Esophagus (tissue), 2 donors: ENCODE data around the gene NTN3. TPM values are rescaled to one million over a fixed set of nuclear protein-coding genes. Genes with fewer than 3 reads are reported as not detected.

Source experiments
- H3K27ac ChIP-seq, 2 donors: one replicate each; pipeline ENCODE4 v1.5.1; 2013; ENCODE audit warnings: low read depth in 2 of 2, mild to moderate bottlenecking in 2 of 2, inconsistent platforms in 1 of 2, low read length in 1 of 2, moderate library complexity in 1 of 2
- H3K27me3 ChIP-seq, 2 donors: one replicate each; pipeline ENCODE4 v1.6.1; 2013; ENCODE audit warnings: low read length in 2 of 2, control low read depth in 1 of 2, mild to moderate bottlenecking in 1 of 2; ENCODE audit not compliant: insufficient read depth in 2 of 2, control insufficient read depth in 1 of 2
- H3K36me3 ChIP-seq, 2 donors: one replicate each; pipeline ENCODE4 v1.6.1; 2013; ENCODE audit warnings: low read length in 1 of 2; ENCODE audit not compliant: control insufficient read depth in 2 of 2, insufficient read depth in 2 of 2
- H3K4me1 ChIP-seq, 2 donors: one replicate each; pipeline ENCODE4 v1.6.1; 2013; ENCODE audit warnings: low read length in 1 of 2; ENCODE audit not compliant: control insufficient read depth in 2 of 2, insufficient read depth in 2 of 2
- H3K4me3 ChIP-seq, 2 donors: one replicate each; pipeline ENCODE4 v1.5.1; 2013; ENCODE audit warnings: low read length in 2 of 2, mild to moderate bottlenecking in 2 of 2, low read depth in 1 of 2, moderate library complexity in 1 of 2
- H3K9me3 ChIP-seq, 2 donors: one replicate each; pipeline ENCODE4 v1.6.1; 2013; ENCODE audit warnings: mild to moderate bottlenecking in 2 of 2, low read depth in 1 of 2, low read length in 1 of 2, moderate library complexity in 1 of 2; ENCODE audit not compliant: control insufficient read depth in 2 of 2, insufficient read depth in 1 of 2
- WGBS, 2 donors: extraction: QIAGEN DNeasy Blood & Tissue Kit; methylation state at CpG; one replicate each; pipeline ENCODE4 v1.1.7; 2013; 5-methylcytosine and 5-hydroxymethylcytosine counted together
- polyA plus RNA-seq, 2 donors: library from polyadenylated mRNA; stranded (reverse); fragments of 200-250 nt; gene quantifications; one replicate each; pipeline ENCODE4 v1.2.3, GENCODE V29; 2013
- donor health status: healthy with polysubstance abuse.
- donor health status: Bipolar disorder and iron deficiency.

NTN3 gene
- polyA plus RNA-seq, 2 donors, result 0.06 TPM; not detected in 1

DNA sequence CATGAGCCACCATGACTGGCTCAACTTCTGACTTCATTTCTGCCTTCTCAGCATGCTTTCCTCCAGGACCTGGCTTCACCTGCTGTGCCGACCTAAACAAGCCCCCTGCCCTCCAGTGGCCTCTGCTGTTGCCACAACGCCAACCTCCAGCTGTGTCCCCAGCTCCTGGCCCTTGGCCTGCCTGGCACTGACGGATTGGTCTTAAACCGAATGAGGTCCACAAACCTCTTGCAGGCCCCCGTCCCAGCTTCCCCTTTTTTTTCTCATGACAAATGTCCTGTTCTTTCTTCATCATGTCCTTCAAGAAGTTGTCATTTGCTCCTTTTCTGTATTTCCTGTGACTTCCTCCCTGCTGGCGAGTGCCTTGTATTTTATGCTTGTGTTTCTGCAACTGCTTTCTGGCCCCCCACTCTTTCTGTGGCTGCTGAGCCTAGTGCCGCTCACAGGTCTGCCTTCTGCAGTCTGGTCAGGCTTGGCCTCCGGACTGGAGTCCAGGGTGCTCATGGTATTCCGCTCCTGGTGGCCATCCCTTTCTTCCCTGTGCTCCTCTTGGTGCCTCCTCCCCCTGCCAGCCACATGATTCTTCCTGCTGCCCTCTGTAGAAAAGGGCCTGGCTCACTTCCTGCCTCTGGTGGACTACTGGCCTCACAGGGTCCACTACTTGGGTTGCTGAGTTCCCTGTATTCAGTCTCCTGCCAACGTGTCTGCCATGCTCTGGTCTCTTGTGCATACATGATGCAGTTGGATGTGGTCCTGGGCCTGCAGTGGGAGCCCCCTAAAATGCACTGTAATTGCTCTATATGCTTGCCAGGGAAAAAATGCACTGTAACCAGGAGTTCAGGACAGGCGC is 45.5 kb downstream of the NTN3 start:
- Histone ChIP-seq H3K36me3 (peaks cover 0 to 11% of the 10 kb centered on the region in 2 donors), H3K4me1 (peaks cover 16 to 51% of the 10 kb centered on the region in 2 donors), H3K4me3 (peak overlapping the region; percentile 15 to 92), H3K27ac (peak overlapping the region; percentile 98 to 99), H3K9me3 (no peaks in the 10 kb centered on the region), H3K27me3 (no peaks in the 10 kb centered on the region)
- WGBS, 2 donors, result 56 to 57% methylated on average over 11 of the region's 11 CpGs

DNA sequence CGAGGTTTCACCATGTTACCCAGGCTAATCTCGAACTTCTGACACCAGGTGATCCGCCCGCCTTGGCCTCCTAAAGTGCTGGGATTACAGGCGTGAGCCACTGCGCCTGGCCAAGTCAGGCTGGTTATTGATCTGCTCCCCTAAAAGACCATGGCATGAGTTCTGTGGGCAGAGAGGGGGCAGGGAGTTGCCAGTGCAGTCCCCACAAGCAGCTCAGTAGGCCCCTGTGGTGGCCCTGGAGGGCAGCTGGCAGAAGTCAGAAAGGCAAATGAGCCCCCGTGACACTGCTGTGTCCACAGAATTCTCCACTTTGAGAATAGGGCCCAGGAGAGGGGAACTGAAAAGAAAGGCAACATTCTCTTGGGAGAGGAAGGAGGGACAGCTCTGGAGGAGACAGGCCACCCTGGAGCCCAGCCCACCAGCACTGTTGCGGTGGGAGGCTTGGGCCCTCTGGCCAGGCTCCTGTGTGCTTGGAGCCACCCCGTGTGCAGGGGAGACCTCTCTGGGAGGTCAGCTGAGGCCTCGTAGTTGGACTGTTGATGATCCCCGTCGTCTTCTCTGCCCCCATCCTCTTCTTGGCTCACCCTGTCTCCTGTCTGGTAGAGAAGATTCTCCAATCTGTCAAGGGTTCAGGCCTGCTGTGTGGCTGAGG is 47.0 kb downstream of the NTN3 start:
- Histone ChIP-seq H3K27me3 (no peaks in the 10 kb centered on the region), H3K9me3 (no peaks in the 10 kb centered on the region), H3K36me3 (peaks cover 0 to 11% of the 10 kb centered on the region in 2 donors), H3K4me3 (no peak overlapping the region), H3K4me1 (peaks cover 16 to 49% of the 10 kb centered on the region in 2 donors), H3K27ac (peak overlapping the region; percentile 32 to 76)
- WGBS, 2 donors, result 69 to 71% methylated on average over 12 of the region's 12 CpGs

DNA sequence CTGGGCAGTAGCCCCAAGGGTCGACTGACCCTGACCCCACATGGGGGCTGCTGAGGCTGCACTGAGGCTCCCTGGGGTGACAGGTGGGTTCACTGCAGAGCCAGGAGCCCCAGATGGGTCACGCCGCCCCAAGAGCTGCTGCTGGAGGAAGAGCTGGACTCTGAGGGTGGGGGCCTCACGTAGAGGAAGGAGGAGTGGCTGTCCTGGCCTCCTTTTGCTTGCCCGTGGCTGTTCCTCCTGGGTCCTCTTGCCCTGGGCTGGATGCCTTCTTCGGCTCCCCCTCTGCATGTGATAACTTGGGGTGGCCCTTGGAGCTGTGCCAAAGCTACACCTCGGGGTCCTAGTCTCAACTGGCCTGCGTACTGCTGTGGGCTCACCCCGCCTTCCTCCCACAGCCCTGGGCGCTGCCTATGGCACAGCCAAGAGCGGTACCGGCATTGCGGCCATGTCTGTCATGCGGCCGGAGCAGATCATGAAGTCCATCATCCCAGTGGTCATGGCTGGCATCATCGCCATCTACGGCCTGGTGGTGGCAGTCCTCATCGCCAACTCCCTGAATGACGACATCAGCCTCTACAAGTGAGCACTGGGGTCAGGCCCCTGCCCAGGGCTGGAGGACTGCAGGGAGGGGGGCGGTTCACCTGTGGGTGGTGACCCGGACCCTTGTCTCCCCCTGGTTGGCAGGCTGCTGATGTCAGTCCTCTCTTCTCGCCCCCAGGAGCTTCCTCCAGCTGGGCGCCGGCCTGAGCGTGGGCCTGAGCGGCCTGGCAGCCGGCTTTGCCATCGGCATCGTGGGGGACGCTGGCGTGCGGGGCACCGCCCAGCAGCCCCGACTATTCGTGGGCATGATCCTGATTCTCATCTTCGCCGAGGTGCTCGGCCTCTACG is 48.0 kb downstream of the NTN3 start:
- Histone ChIP-seq H3K27ac (peak overlapping the region; percentile 60 to 85), H3K36me3 (peaks cover 5 to 20% of the 10 kb centered on the region in 2 donors), H3K4me3 (no peak overlapping the region), H3K9me3 (no peaks in the 10 kb centered on the region), H3K27me3 (no peaks in the 10 kb centered on the region), H3K4me1 (peaks cover 19 to 47% of the 10 kb centered on the region in 2 donors)
- 82 to 83% methylated on average over 39 of the region's 39 CpGs for WGBS, 2 donors

DNA sequence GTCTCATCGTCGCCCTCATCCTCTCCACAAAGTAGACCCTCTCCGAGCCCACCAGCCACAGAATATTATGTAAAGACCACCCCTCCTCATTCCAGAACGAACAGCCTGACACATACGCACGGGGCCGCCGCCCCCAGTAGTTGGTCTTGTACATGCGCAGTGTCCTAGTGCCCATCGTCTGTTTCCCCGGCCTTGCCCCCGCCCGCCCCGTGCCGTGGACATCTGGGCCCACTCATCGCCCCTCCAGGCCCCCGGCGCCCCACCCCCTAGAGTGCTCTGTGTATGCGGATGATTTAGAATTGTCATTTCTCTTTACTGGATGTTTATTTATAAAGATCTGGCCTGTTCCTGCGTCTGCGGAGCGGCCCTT is 48.6 kb downstream of the NTN3 start:
- H3K36me3 ChIP-seq, result peaks cover 7 to 23% of the 10 kb centered on the region in 2 donors
- peak overlapping the region in 1 of 2 donors; percentile 46 for H3K4me3 ChIP-seq

DNA sequence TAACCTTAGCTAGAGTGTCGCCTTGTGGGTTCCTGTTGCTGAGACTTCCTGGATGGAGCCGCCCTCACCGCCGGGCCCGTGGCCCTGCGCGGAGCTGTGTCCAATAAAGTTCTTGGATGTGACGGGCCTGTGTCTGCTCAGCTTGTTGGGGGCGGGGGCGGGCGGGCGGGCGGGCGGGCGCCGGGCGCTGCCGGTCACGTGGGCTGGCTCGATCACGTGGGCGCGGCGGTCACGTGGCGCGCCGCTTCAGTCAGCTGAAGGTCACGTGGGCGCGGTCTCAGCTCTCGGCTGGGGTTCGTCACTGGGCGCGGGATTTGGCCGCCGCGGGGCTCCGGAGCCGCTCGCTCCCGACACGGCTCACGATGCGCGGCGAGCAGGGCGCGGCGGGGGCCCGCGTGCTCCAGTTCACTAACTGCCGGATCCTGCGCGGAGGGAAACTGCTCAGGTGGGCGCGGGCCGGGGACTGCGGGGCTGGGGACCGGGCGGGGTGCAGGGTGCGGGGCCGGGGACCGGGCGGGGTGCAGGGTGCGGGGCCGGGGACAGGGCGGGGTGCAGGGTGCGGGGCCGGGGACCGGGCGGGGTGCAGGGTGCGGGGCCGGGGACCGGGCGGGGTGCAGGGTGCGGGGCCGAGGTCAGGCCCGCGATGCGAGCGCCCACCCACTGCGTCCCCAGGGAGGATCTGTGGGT is 49.1 kb downstream of the NTN3 start, which contains the start of gene AMDHD2:
AMDHD2 (plus strand) TSS at position 275 of the 687 bp plus-strand sequence; CDS start at position 363, 88 bp downstream.
- 1% methylated on average over 43 to 83 of the region's 83 CpGs for WGBS, 2 donors
- Histone ChIP-seq H3K27me3 (no peaks in the 10 kb centered on the region), H3K27ac (peak within 1 kb of the TSS; percentile 85 to 88), H3K36me3 (peaks cover 7 to 23% of the 10 kb centered on the region in 2 donors), H3K4me3 (peak within 1 kb of the TSS; percentile 46 to 60), H3K9me3 (no peaks in the 10 kb centered on the region), H3K4me1 (peaks cover 18 to 46% of the 10 kb centered on the region in 2 donors)

More for the DNA sequence above, 48.6 kb downstream of the NTN3 start:
- Histone ChIP-seq H3K27me3 (no peaks in the 10 kb centered on the region), H3K27ac (peak overlapping the region; percentile 60 to 85), H3K4me1 (peaks cover 19 to 47% of the 10 kb centered on the region in 2 donors), H3K9me3 (no peaks in the 10 kb centered on the region)
- 35 to 47% methylated on average over 22 of the region's 22 CpGs for WGBS, 2 donors

DNA sequence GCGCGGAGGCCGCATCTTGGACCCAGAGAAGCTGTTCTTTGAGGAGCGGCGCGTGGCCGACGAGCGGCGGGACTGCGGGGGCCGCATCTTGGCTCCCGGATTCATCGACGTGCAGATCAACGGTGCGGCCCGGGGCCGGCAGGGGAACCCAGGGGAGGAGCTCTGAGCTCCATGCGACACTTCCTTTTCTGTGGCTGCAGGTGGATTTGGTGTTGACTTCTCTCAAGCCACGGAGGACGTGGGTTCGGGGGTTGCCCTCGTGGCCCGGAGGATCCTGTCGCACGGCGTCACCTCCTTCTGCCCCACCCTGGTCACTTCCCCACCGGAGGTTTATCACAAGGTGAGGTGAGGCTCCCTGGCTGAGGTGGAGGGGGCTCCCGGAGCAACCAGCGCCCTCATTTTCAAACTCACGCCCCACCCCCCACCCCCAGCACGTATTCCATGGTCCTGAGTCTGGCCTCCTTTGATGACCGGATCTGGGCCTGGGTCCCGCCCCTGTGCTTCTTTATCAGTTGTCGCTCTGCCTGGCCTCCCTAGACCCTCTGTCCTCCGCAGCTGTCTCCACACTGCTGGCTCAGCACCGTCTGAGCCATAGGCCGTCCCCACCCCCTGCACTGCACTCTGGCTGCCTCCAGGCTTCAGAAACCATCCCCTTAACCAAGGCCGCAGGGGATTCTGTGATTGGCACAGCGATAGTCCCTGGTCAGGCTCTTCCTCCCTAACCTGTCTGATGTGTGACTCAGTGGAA is 49.9 kb downstream of the NTN3 start:
- WGBS, 2 donors, result 18 to 20% methylated on average over 41 of the region's 41 CpGs
- peaks cover 7 to 23% of the 10 kb centered on the region in 2 donors for H3K36me3 ChIP-seq
- peaks cover 14 to 39% of the 10 kb centered on the region in 2 donors for H3K4me1 ChIP-seq
- no peaks in the 10 kb centered on the region for H3K27me3 ChIP-seq
- peak overlapping the region; percentile 80 to 88 for H3K27ac ChIP-seq
- no peaks in the 10 kb centered on the region for H3K9me3 ChIP-seq
- H3K4me3 ChIP-seq, result peak overlapping the region; percentile 46 to 60

Other genes with a start within 250 kb of the NTN3 start
- 10 to 100 TPM; 19.9 to 31.0 TPM for gene E4F1, start 247.7 kb upstream of the NTN3 start, polyA plus RNA-seq
- 1 to 10 TPM in 1 of 2 donors, under 1 TPM in 1; 0.41 to 1.3 TPM for gene DNASE1L2, start 234.9 kb upstream of the NTN3 start, polyA plus RNA-seq
- 10 to 100 TPM; 58.7 to 62.9 TPM for gene ECI1, start 219.7 kb upstream of the NTN3 start, polyA plus RNA-seq
- 10 to 100 TPM; 41.4 to 100.0 TPM for gene RNPS1, start 203.2 kb upstream of the NTN3 start, polyA plus RNA-seq
- 1 to 10 TPM; 1.4 to 1.7 TPM for gene ABCA3, start 130.6 kb upstream of the NTN3 start, polyA plus RNA-seq
- gene CCNF, start 41.9 kb upstream of the NTN3 start, polyA plus RNA-seq, result 1 to 10 TPM; 4.2 to 4.6 TPM
- 1 to 10 TPM; 3.7 to 6.0 TPM for gene TEDC2, start 11.2 kb upstream of the NTN3 start, polyA plus RNA-seq
- gene TBC1D24, start 3.8 kb downstream of the NTN3 start, polyA plus RNA-seq, result 1 to 10 TPM; 1.3 to 2.8 TPM
- 100 to 1,000 TPM; 196 to 214 TPM for gene ATP6V0C, start 42.7 kb downstream of the NTN3 start, polyA plus RNA-seq
- gene AMDHD2, start 49.1 kb downstream of the NTN3 start, polyA plus RNA-seq, result 10 to 100 TPM; 18.8 to 24.1 TPM
- gene CEMP1, start 60.1 kb downstream of the NTN3 start, polyA plus RNA-seq, result under 1 TPM; 0.18 to 0.55 TPM
- gene PDPK1, start 66.7 kb downstream of the NTN3 start, polyA plus RNA-seq, result 10 to 100 TPM; 11.8 to 12.8 TPM
- 10 to 100 TPM; 23.1 to 25.4 TPM for gene KCTD5, start 211.2 kb downstream of the NTN3 start, polyA plus RNA-seq
- 100 to 1,000 TPM; 500 to 620 TPM for gene PRSS27, start 248.9 kb downstream of the NTN3 start, polyA plus RNA-seq